GM18505 (cell line): Measurements from ENCODE around the gene CMTM1.
"Not testable (repeated sequence)": the region's sequence is repeated elsewhere in the genome, so short reads cannot be mapped to it uniquely, and the experiment has no call there.

Experiments
- ATAC-seq: cut with Tn5 transposase; IDR thresholded peaks from one replicate; pipeline ENCODE4 v1.9.1; 2021; ENCODE audit not compliant: unreplicated experiment
- POLR2A ChIP-seq: IDR thresholded peaks from 4 replicates; pipeline ENCODE4 v1.6.1; 2011; ENCODE audit warnings: borderline replicate concordance; ENCODE audit not compliant: insufficient read depth, insufficient read length; ENCODE audit errors: extremely low read depth

Gene CMTM1

GRCh38 chr16:66561381-66562080 lies 4.7 kb upstream of the CMTM1 start:
- no peak for TF ChIP-seq POLR2A
- ATAC-seq, result no peak

DNA sequence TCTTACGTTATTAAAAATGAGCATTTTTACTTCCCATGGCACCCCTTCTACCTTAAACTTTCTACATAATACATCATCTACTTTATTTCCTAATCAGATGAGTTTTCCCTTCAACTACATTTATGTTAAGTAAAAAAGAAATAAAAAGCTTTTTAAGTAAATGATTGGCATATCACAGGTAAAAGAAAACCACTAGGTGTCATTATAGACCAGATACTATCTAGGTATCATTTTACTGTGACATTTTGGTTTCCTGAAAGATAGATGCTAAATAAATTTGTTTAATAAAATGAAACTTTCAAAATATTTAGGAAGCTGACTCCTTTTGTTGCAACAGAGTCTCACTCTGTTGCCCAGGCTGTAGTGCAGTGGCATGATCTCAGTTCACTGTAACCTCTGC lies 3.8 kb upstream of the CMTM1 start:
- no peak for ATAC-seq
- TF ChIP-seq POLR2A, result no peak

- TF ChIP-seq POLR2A, result no peak
- ATAC-seq, result no peak
Observed at GRCh38 chr16:66562986-66563385, 3.3 kb upstream of the CMTM1 start.

GRCh38 chr16:66563574-66564334 lies 2.5 kb upstream of the CMTM1 start:
- TF ChIP-seq POLR2A, result no peak
- ATAC-seq, result no peak

GRCh38 chr16:66567270-66567669 lies 1.0 kb downstream of the CMTM1 start:
- ATAC-seq, result not testable (repeated sequence)

DNA sequence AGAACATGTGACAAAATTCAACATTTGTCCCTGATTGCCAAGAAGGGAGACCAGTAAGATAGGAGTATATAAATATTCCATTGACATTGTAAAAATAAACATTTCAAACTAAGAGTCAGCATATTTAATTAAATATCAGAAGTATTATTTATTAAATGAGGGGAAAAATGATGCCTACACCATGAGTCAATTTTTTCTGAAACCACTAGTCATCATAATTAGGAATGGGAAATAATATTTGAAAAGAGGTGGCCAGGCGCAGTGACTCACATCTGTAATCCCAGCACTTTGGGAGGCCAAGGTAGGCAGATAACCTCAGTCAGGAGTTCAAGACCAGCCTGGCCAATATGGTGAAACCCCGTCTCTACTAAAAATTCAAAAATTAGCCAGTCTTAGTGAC lies 2.1 kb downstream of the CMTM1 start:
- TF ChIP-seq POLR2A, result no peak
- no peak for ATAC-seq

GRCh38 chr16:66569131-66569530 lies 2.9 kb downstream of the CMTM1 start:
- no peak for TF ChIP-seq POLR2A
- ATAC-seq, result no peak

DNA sequence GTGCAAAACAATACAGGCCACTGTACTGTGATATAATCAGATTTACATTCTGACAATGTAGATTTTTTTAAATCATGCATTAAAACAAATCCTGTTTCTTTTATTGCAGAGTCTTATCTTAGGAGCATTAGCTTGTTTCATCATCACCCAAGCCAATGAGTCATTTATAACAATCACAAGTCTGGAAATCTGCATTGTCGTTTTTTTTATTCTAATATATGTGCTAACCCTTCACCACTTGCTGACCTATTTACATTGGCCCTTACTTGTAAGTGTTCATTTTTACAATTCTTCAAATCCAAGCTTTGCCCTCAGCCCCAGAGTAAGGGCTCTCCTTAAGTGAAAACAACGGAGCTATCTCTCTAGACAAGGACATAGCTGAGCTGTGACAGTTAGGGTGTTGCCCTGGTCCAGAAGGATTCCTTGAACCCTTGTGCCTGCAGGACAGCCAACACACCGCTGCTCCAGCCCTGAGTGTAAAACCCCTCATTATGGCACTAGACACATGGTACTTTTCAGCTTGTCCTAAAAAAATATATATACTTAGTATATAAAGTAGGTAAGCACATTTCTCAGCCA lies 3.7 kb downstream of the CMTM1 start:
- ATAC-seq, result no peak
- no peak for TF ChIP-seq POLR2A

GRCh38 chr16:66572356-66572755 lies 6.1 kb downstream of the CMTM1 start:
- TF ChIP-seq POLR2A, result no peak
- no peak for ATAC-seq

DNA sequence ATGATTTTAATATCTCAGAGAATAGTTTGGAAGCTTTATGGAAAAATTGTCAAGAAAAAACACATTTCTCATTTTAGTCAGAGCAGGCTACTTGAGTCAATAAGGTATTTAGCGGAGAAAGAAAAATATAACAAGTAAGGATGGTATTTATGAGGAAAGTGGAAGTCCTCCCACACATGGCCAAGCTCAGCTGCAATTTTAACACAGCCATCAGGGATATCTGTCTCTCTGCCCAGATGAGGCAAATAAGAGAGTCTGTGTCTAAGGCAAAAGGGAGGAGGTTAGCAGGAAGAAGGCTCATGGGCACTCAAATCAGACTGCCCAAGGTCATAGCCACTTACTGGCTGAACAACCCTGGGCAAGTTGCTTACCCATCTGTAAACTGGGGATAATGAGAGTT lies 7.8 kb downstream of the CMTM1 start:
- no peak for ATAC-seq
- no peak for TF ChIP-seq POLR2A

GRCh38 chr16:66574531-66574930 lies 8.3 kb downstream of the CMTM1 start:
- ATAC-seq, result no peak
- TF ChIP-seq POLR2A, result no peak

GRCh38 chr16:66575060-66575459 lies 8.8 kb downstream of the CMTM1 start:
- ATAC-seq, result no peak
- no peak for TF ChIP-seq POLR2A

DNA sequence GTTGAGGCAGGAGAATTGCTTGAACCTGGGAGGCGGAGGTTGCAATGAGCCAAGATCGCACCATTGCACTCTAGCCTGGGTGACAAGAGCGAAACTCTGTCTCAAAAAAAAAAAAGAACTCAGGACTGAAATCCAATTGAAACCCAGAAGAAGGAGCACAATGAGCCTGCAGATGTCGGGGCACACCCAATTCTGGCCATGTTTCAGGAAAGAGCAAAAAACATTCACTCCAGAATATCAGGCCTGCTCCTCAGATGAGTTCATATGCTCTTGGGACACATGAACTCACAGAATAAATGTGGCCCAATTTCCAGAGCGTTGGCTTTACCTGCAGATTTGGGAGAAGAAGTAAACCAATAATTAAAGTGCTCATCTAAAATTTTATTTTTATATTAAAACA lies 10.1 kb downstream of the CMTM1 start:
- no peak for TF ChIP-seq POLR2A
- ATAC-seq, result no peak
